ENCODE data around the gene GNAO1. TPM values are rescaled to one million over a fixed set of nuclear protein-coding genes. Genes with fewer than 3 reads are reported as not detected.

The GNAO1 gene
- polyA plus RNA-seq, 1 experiment: 10.8 TPM

DNA sequence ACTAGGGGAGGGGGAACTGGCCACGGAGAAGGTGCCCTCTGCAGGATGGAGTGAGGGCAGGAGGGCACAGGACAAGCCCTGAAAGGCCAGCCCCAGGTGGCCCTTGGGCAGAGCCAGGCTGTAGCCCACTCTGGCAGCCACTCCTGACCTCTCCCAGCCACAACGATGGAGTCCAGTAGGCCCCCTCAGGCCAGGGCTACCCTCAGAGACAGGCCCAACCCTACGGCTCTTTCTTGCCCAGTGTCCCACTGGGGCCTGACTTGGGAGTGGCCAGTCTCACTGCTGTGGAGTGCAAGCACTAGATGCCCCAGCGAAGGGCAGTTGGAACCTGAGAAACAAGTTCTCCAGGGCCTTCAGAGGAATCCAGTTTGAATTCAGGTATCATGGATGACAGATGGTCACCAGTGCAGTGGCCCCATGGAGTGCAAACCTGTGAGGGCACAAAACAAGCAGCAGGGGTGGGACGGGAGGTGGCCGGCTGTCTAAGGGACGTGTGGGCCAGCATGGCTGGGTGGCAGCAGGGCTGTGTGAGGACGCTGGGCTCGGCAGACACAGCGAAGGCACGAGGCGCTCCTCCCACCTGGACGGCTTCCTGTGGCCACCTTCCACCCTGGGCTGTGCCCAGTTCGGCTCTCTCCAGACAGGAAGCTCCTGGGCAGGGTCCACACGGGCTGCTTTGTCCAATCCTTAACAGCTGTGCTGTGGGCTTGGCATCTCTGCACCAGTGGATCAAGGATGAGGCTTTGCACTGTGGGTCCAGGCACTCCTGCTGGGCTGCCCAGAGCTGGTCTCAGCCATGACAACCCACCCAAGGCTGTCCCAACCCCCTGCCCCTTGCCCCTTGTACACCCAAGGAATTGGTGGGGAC lies 162.0 kb downstream of the GNAO1 start:
- ChIA-PET CTCF (no interaction called here), POLR2A (no interaction called here)
- TF ChIP-seq, protein P1, sequence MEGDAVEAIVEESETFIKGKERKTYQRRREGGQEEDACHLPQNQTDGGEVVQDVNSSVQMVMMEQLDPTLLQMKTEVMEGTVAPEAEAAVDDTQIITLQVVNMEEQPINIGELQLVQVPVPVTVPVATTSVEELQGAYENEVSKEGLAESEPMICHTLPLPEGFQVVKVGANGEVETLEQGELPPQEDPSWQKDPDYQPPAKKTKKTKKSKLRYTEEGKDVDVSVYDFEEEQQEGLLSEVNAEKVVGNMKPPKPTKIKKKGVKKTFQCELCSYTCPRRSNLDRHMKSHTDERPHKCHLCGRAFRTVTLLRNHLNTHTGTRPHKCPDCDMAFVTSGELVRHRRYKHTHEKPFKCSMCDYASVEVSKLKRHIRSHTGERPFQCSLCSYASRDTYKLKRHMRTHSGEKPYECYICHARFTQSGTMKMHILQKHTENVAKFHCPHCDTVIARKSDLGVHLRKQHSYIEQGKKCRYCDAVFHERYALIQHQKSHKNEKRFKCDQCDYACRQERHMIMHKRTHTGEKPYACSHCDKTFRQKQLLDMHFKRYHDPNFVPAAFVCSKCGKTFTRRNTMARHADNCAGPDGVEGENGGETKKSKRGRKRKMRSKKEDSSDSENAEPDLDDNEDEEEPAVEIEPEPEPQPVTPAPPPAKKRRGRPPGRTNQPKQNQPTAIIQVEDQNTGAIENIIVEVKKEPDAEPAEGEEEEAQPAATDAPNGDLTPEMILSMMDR (IDR thresholded peaks at IDR 0.05; ENCODE audit: insufficient read depth, low read depth, low read length): no peak
- Histone ChIP-seq H3K4me3 (ENCODE audit: low read depth, low read length) (no peak overlapping the region), H3K27me3 (ENCODE audit: control insufficient read depth, insufficient read depth, low read length) (no peaks in the 10 kb centered on the region), H3K36me3 (ENCODE audit: control insufficient read depth, insufficient read depth, low read length) (no peaks in the 10 kb centered on the region)
- DNase-seq (ENCODE audit: low read depth): no peak

DNA sequence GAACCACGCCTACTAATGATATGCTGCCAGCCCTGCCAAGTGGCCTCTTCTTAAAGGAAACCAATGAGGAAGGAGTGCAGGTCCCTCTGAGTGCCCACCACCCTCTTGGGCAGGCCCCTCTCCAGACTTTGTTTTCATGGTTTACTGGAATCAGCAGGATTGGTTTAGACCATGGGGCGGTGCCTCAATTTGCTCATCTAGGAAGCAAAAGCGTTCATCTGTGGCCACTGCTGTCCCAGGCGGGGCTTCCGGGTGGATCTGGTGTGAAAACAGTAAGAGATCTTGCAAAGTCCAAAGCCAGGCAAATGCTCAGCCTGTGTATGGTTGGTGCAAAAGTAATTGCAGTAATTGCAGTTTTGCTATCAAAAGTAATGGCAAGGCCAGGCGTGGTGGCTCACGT lies 162.7 kb downstream of the GNAO1 start:
- DNase-seq (ENCODE audit: low read depth): no peak
- POLR2A ChIA-PET: no interaction called here
- no peaks in the 10 kb centered on the region for H3K36me3 ChIP-seq (ENCODE audit: control insufficient read depth, insufficient read depth, low read length)
- H3K27me3 ChIP-seq (ENCODE audit: control insufficient read depth, insufficient read depth, low read length): no peaks in the 10 kb centered on the region
- TF ChIP-seq, protein P1 (IDR thresholded peaks at IDR 0.05; ENCODE audit: insufficient read depth, low read depth, low read length): no peak
- CTCF ChIA-PET: no interaction called here
- H3K4me3 ChIP-seq (ENCODE audit: low read depth, low read length): no peak overlapping the region

DNA sequence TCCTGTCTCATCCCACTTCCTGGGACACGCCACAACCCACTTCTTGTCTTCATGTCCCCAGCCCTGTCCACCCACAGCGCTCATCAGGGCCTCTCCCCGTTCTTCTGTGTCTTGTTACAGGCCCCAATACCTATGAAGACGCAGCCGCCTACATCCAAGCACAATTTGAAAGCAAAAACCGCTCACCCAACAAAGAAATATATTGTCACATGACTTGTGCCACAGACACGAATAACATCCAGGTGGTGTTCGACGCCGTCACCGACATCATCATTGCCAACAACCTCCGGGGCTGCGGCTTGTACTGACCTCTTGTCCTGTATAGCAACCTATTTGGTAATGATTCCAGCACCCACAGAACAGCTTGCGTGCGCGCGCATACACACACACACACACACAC lies 163.5 kb downstream of the GNAO1 start:
- H3K27me3 ChIP-seq (ENCODE audit: control insufficient read depth, insufficient read depth, low read length): no peaks in the 10 kb centered on the region
- TF ChIP-seq, protein P1 (IDR thresholded peaks at IDR 0.05; ENCODE audit: insufficient read depth, low read depth, low read length): no peak
- POLR2A ChIA-PET: no interaction called here
- H3K4me3 ChIP-seq (ENCODE audit: low read depth, low read length): no peak overlapping the region
- DNase-seq (ENCODE audit: low read depth): no peak
- CTCF ChIA-PET: interaction anchor here (0.5 to 2.1 kb wide), 3 partner anchors 13 to 96 kb away, joined by 3 to 9 read pairs (median 3); partner anchors contain the start of genes NUDT21 and OGFOD1
- H3K36me3 ChIP-seq (ENCODE audit: control insufficient read depth, insufficient read depth, low read length): no peaks in the 10 kb centered on the region

DNA sequence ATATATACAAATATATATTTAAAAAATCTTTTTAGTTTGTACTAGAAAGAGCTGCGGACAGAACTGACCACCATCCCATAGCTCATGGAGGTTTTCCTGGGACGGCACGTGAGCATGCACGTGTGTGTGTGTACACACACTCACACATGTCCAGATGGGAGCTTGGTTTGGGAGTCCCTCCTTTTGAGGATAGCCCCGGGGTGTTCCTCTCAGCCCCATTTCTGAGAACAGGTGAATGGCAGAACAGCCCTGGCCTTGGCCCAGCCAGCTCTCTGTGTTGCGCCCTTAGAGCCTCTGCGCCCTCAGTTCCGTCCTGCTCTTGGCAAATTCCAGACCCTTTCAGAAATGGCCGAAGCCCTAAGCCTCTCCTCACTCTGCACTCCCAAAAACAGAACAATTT lies 163.9 kb downstream of the GNAO1 start:
- POLR2A ChIA-PET: no interaction called here
- Histone ChIP-seq H3K4me3 (ENCODE audit: low read depth, low read length) (no peak overlapping the region), H3K36me3 (ENCODE audit: control insufficient read depth, insufficient read depth, low read length) (no peaks in the 10 kb centered on the region), H3K27me3 (ENCODE audit: control insufficient read depth, insufficient read depth, low read length) (no peaks in the 10 kb centered on the region)
- TF ChIP-seq, protein P1 (IDR thresholded peaks at IDR 0.05; ENCODE audit: insufficient read depth, low read depth, low read length): no peak
- CTCF ChIA-PET: interaction anchor here (0.5 to 2.1 kb wide), 6 partner anchors 9 to 96 kb away, joined by 3 to 9 read pairs (median 4); partner anchors contain the start of genes NUDT21 and OGFOD1
- no peak for DNase-seq (ENCODE audit: low read depth)

DNA sequence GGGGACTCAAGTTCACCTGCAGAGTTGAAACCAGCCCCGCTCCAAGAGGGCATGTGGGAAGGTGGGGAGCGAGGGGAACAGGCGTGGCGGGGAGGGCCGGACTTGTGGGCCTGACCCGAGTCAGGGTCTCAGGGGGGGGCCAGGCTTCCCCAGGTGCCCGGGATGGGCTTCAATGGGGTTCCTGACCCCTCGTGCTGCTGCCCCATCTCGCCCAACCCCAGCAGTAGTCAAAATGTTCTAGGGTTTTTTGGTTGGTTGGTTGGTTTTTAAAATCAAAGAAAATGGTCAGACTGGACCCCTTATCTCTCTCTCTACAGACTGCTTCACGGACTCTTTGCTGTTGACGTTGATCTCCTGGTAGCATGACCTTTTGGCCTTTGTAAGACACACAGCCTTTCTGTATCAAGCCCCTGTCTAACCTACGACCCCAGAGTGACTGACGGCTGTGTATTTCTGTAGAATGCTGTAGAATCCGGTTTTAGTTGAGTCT lies 164.5 kb downstream of the GNAO1 start:
- no peak for DNase-seq (ENCODE audit: low read depth)
- Histone ChIP-seq H3K36me3 (ENCODE audit: control insufficient read depth, insufficient read depth, low read length) (peaks cover 3% of the 10 kb centered on the region), H3K27me3 (ENCODE audit: control insufficient read depth, insufficient read depth, low read length) (no peaks in the 10 kb centered on the region), H3K4me3 (ENCODE audit: low read depth, low read length) (no peak overlapping the region)
- TF ChIP-seq, protein P1 (IDR thresholded peaks at IDR 0.05; ENCODE audit: insufficient read depth, low read depth, low read length): no peak
- CTCF ChIA-PET: interaction anchor here (1.2 to 2.1 kb wide), 13 partner anchors 9 to 411 kb away, joined by 3 to 32 read pairs (median 7); no protein-coding TSS in a partner anchor
- POLR2A ChIA-PET: no interaction called here

All from BJ (cell line).